Trophoblast cell (in vitro differentiated cells and primary cell): ENCODE data around the gene GAB3.
A peak's percentile ranks its signal among the peaks of the same experiment; 100 is the strongest.

Source experiments
- DNase-seq, 2 donors: peaks; one replicate each; pipeline ENCODE4 v3.0.0-alpha.2; 2016
- H2AFZ ChIP-seq: 2 replicates; pipeline ENCODE4 v1.6.1; 2013; ENCODE audit warnings: low read length, moderate library complexity, mild to moderate bottlenecking; ENCODE audit not compliant: insufficient read depth, poor library complexity
- H2AK5ac ChIP-seq: 2 replicates; pipeline ENCODE4 v1.6.1; 2013; ENCODE audit warnings: mild to moderate bottlenecking, low read length
- H2BK120ac ChIP-seq: 2 replicates; pipeline ENCODE4 v1.6.1; 2013; ENCODE audit warnings: low read length, mild to moderate bottlenecking, moderate library complexity; ENCODE audit not compliant: insufficient read depth, poor library complexity
- H2BK12ac ChIP-seq: 2 replicates; pipeline ENCODE4 v1.6.1; 2013; ENCODE audit warnings: mild to moderate bottlenecking, low read length, moderate library complexity
- H2BK5ac ChIP-seq: 2 replicates; pipeline ENCODE4 v1.6.1; 2013; ENCODE audit warnings: low read length, low read depth, moderate library complexity, mild to moderate bottlenecking; ENCODE audit not compliant: poor library complexity
- H3K14ac ChIP-seq: 2 replicates; pipeline ENCODE4 v1.6.1; 2013; ENCODE audit warnings: mild to moderate bottlenecking, low read length
- H3K18ac ChIP-seq: 2 replicates; pipeline ENCODE4 v1.6.1; 2013; ENCODE audit warnings: mild to moderate bottlenecking, low read length
- H3K23ac ChIP-seq: 2 replicates; pipeline ENCODE4 v1.6.1; 2013; ENCODE audit warnings: low read length
- H3K27ac ChIP-seq: 2 replicates; pipeline ENCODE4 v1.5.1; 2013; ENCODE audit warnings: low read depth, mild to moderate bottlenecking, inconsistent platforms, low read length, moderate library complexity
- H3K27me3 ChIP-seq: 2 replicates; pipeline ENCODE4 v1.6.1; 2013; ENCODE audit warnings: inconsistent platforms, mild to moderate bottlenecking, low read length, moderate library complexity; ENCODE audit not compliant: insufficient read depth
- H3K36me3 ChIP-seq, 2 experiments: 1 replicate in 1 of 2; 2 replicates in 1 of 2; pipeline ENCODE4 v1.6.1; 2013; ENCODE audit warnings: low read length in 2 of 2, mild to moderate bottlenecking in 2 of 2, moderate library complexity in 1 of 2; ENCODE audit not compliant: insufficient read depth in 2 of 2, control insufficient read depth in 1 of 2
- H3K4ac ChIP-seq: 2 replicates; pipeline ENCODE4 v1.6.1; 2013; ENCODE audit warnings: low read depth, mild to moderate bottlenecking, low read length, moderate library complexity
- H3K4me1 ChIP-seq, 2 experiments: 1 replicate in 1 of 2; 2 replicates in 1 of 2; pipeline ENCODE4 v1.6.1; 2013; ENCODE audit warnings: low read length in 2 of 2, mild to moderate bottlenecking in 2 of 2, moderate library complexity in 1 of 2; ENCODE audit not compliant: insufficient read depth in 2 of 2, control insufficient read depth in 1 of 2
- H3K4me2 ChIP-seq: 2 replicates; pipeline ENCODE4 v1.6.1; 2013; ENCODE audit warnings: inconsistent platforms, mild to moderate bottlenecking, low read length, moderate library complexity
- H3K4me3 ChIP-seq: 2 replicates; pipeline ENCODE4 v1.5.1; 2013; ENCODE audit warnings: mild to moderate bottlenecking, low read depth, low read length, inconsistent platforms
- H3K79me1 ChIP-seq: one replicate; pipeline ENCODE4 v1.6.1; 2013; ENCODE audit warnings: low read length
- H3K79me2 ChIP-seq: 2 replicates; pipeline ENCODE4 v1.6.1; 2013; ENCODE audit warnings: low read length, mild to moderate bottlenecking; ENCODE audit not compliant: control insufficient read depth, insufficient read depth, poor library complexity
- H3K9ac ChIP-seq: 2 replicates; pipeline ENCODE4 v1.6.1; 2013; ENCODE audit warnings: mild to moderate bottlenecking, low read length
- H3K9me3 ChIP-seq: 2 replicates; pipeline ENCODE4 v1.6.1; 2013; ENCODE audit warnings: low read depth, mild to moderate bottlenecking, control low read depth, inconsistent platforms, low read length; ENCODE audit not compliant: insufficient read depth
- H4K12ac ChIP-seq: 2 replicates; pipeline ENCODE4 v1.6.1; 2013; ENCODE audit warnings: low read depth, mild to moderate bottlenecking, low read length, moderate library complexity
- H4K8ac ChIP-seq: 2 replicates; pipeline ENCODE4 v1.6.1; 2013; ENCODE audit warnings: low read depth, mild to moderate bottlenecking, low read length, moderate library complexity
- H4K91ac ChIP-seq: one replicate; pipeline ENCODE4 v1.6.1; 2013; ENCODE audit warnings: low read depth, mild to moderate bottlenecking, low read length, moderate library complexity
- WGBS: extraction: QIAGEN DNeasy Blood & Tissue Kit; methylation state at CpG from one replicate; pipeline ENCODE4 v1.1.7; 2013; ENCODE audit warnings: missing lambda C conversion rate; ENCODE audit not compliant: insufficient read length, insufficient coverage; ENCODE audit errors: extremely low coverage; 5-methylcytosine and 5-hydroxymethylcytosine counted together

The GAB3 gene

GRCh38 chrX:154724993-154725756 is 25.7 kb downstream of the GAB3 start:
- H3K27me3 ChIP-seq = no peaks in the 10 kb centered on the region
- no peak overlapping the region for H3K4me3 ChIP-seq
- H3K9ac ChIP-seq = no peak overlapping the region
- no CpG with 5 or more reads among the region's 2 CpGs for WGBS
- H3K4me2 ChIP-seq = no peak overlapping the region
- no peak overlapping the region for H2AK5ac ChIP-seq
- no peak overlapping the region for H2BK12ac ChIP-seq
- no peak overlapping the region for H3K18ac ChIP-seq
- no peak overlapping the region for H2AFZ ChIP-seq
- H4K8ac ChIP-seq = no peak overlapping the region
- H2BK120ac ChIP-seq = no peak overlapping the region
- H3K27ac ChIP-seq = no peak overlapping the region
- H3K79me2 ChIP-seq = no peaks in the 10 kb centered on the region
- peaks cover 0 to 3% of the 10 kb centered on the region in 2 experiments for H3K4me1 ChIP-seq
- no peaks in the 10 kb centered on the region for H3K36me3 ChIP-seq
- DNase-seq = no peak
- no peak overlapping the region for H3K4ac ChIP-seq
- no peak overlapping the region for H4K91ac ChIP-seq
- no peak overlapping the region for H2BK5ac ChIP-seq
- no peak overlapping the region for H3K23ac ChIP-seq
- no peaks in the 10 kb centered on the region for H3K9me3 ChIP-seq
- H4K12ac ChIP-seq = no peak overlapping the region
- no peaks in the 10 kb centered on the region for H3K79me1 ChIP-seq
- no peak overlapping the region for H3K14ac ChIP-seq

GRCh38 chrX:154721155-154721554 is 29.7 kb downstream of the GAB3 start:
- Histone ChIP-seq H3K4me1 (peaks cover 0 to 3% of the 10 kb centered on the region in 2 experiments), H3K27ac (no peak overlapping the region), H3K79me1 (no peaks in the 10 kb centered on the region), H2BK5ac (no peak overlapping the region), H2AK5ac (no peak overlapping the region), H3K4me3 (no peak overlapping the region), H3K27me3 (no peaks in the 10 kb centered on the region), H2BK120ac (no peak overlapping the region), H3K4ac (no peak overlapping the region), H3K9ac (no peak overlapping the region), H3K79me2 (no peaks in the 10 kb centered on the region), H3K14ac (no peak overlapping the region), H4K12ac (no peak overlapping the region), H2BK12ac (no peak overlapping the region), H2AFZ (no peak overlapping the region), H4K8ac (no peak overlapping the region), H4K91ac (no peak overlapping the region), H3K36me3 (no peaks in the 10 kb centered on the region), H3K9me3 (no peaks in the 10 kb centered on the region), H3K23ac (no peak overlapping the region), H3K4me2 (no peak overlapping the region), H3K18ac (no peak overlapping the region)
- no CpG with 5 or more reads among the region's 3 CpGs for WGBS
- DNase-seq = no peak

GRCh38 chrX:154720067-154720466 is 30.8 kb downstream of the GAB3 start:
- peak in 1 of 2 donors; percentile 47 for DNase-seq

GRCh38 chrX:154719132-154719675 is 31.7 kb downstream of the GAB3 start:
- H2AFZ ChIP-seq = no peak overlapping the region
- H3K4me3 ChIP-seq = no peak overlapping the region
- H2AK5ac ChIP-seq = no peak overlapping the region
- H3K4me2 ChIP-seq = no peak overlapping the region
- no peak overlapping the region for H3K14ac ChIP-seq
- H4K12ac ChIP-seq = no peak overlapping the region
- no peak overlapping the region for H2BK120ac ChIP-seq
- no CpG with 5 or more reads among the region's 6 CpGs for WGBS
- no peak overlapping the region for H3K9ac ChIP-seq
- H3K36me3 ChIP-seq = no peaks in the 10 kb centered on the region
- H3K79me1 ChIP-seq = no peaks in the 10 kb centered on the region
- no peaks in the 10 kb centered on the region for H3K9me3 ChIP-seq
- H3K4me1 ChIP-seq = peaks cover 0 to 3% of the 10 kb centered on the region in 2 experiments
- no peak overlapping the region for H3K23ac ChIP-seq
- H2BK5ac ChIP-seq = no peak overlapping the region
- no peak overlapping the region for H3K4ac ChIP-seq
- no peak overlapping the region for H4K8ac ChIP-seq
- no peaks in the 10 kb centered on the region for H3K27me3 ChIP-seq
- peak; percentile 82 to 88 for DNase-seq
- no peak overlapping the region for H2BK12ac ChIP-seq
- no peak overlapping the region for H4K91ac ChIP-seq
- H3K27ac ChIP-seq = no peak overlapping the region
- H3K18ac ChIP-seq = no peak overlapping the region
- H3K79me2 ChIP-seq = no peaks in the 10 kb centered on the region

More at GRCh38 chrX:154720067-154720466, 30.8 kb downstream of the GAB3 start:
- Histone ChIP-seq H3K4me3 (no peak overlapping the region), H3K4ac (no peak overlapping the region), H4K91ac (no peak overlapping the region), H2BK120ac (no peak overlapping the region), H3K18ac (no peak overlapping the region), H2AFZ (no peak overlapping the region), H3K27ac (no peak overlapping the region), H3K36me3 (no peaks in the 10 kb centered on the region), H4K12ac (no peak overlapping the region), H3K79me2 (no peaks in the 10 kb centered on the region), H3K4me2 (no peak overlapping the region), H3K79me1 (no peaks in the 10 kb centered on the region), H2AK5ac (no peak overlapping the region), H2BK5ac (no peak overlapping the region), H2BK12ac (no peak overlapping the region), H3K9me3 (no peaks in the 10 kb centered on the region), H4K8ac (no peak overlapping the region), H3K23ac (no peak overlapping the region), H3K9ac (no peak overlapping the region), H3K14ac (no peak overlapping the region), H3K4me1 (peaks cover 0 to 3% of the 10 kb centered on the region in 2 experiments), H3K27me3 (no peaks in the 10 kb centered on the region)
- no CpG with 5 or more reads among the region's 4 CpGs for WGBS
